HG03442 (cell line): ENCODE measurements around the gene SPAG17.

Experiments used
- ATAC-seq: cut with Tn5 transposase; IDR thresholded peaks from one replicate; pipeline ENCODE4 v1.9.1; 2021; ENCODE audit warnings: mild to moderate bottlenecking, moderate library complexity; ENCODE audit not compliant: unreplicated experiment

The SPAG17 gene

DNA sequence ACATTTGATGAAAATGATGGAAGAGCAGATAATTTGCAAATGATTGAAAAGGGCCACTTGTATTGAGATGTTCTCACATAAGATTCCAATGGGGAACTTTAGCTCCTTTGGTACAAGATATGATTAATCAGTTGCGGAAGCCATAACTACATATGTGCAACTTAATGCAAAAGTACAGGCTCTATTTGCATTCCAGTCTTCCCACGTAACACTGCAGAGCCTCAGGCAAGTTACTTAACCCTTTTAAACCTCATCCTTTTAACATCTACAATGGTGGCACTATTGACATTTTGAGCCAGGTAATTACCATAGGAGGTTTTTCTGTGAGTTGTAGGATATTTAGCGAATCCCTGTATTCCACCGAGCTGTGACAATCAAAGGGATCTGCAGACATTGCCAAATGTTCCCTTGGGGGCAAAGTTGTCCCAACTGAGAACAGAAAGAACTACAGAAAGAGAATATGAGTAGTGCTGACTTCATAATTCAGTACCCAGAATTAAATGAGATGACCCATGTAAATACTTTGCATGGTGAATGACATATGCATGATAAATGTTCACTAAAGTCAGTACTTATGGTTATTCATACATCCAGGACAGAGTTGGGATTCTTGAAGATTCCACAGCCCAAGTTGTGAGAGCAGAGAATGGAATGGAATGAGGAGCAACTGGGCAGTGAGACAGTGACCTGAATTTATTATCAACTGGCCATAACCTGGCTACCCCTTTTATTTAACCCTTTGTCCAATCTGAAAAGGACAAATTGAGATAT lies 62.6 kb downstream of the SPAG17 start:
- ATAC-seq = no peak

- ATAC-seq = no peak
These were observed 66.1 kb downstream of the SPAG17 start for GRCh38 chr1:118118873-118119463.

GRCh38 chr1:118118469-118118868 lies 66.6 kb downstream of the SPAG17 start:
- ATAC-seq = no peak

GRCh38 chr1:118117521-118117920 lies 67.5 kb downstream of the SPAG17 start:
- ATAC-seq = no peak

- no peak for ATAC-seq
These were observed 68.1 kb downstream of the SPAG17 start for GRCh38 chr1:118116909-118117308.

DNA sequence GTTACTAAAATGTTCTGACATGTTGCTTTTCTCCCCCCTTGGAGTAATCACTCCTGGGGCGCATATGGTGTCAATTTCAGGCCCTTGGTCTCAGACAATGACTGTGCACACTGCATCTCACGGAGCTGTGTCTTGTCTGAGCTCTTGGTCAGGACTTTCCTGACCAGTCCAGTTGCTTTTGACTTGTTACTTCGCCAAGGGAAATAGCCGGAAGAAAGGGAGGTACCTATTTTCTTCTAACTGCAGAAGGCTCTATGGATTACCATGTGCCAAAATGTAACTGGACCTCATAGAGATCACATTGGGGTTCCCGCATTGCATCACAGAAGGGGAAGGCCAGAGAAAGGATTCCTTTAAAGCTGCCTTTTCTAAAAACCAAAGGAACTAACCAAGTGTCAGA lies 68.6 kb downstream of the SPAG17 start:
- no peak for ATAC-seq

DNA sequence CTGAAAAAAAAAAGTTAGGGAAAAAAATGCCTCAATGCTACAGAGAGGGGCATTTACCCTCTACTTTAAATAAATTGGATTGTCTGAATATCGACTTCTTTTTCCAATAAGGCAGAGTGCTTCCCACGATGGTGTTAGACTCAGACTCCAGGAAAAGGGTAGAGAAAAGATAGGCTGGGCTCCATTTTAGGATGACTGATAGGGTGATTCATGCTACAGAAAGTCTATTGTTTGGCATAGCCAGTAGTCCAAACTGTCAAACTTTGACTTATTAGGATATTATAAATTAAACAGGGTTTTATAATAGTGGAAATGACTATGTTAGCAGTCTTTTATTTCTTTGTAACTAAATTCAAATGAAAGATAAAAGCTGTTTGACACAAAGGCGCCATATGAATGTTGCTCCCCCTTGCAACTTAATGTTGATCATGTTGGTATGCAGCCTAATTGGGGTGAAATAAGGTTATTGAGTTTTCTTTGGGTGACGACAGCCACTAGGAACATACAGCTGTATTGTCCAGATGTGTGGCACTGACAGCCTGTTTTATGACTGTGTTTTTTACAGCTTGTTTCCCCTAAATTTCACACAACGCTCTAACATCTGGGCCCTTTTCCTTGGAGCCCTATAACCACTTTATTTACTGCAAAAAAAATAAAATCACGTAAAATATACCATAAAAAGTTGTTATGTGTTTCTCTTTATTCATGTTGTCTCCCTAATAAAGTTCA lies 69.3 kb downstream of the SPAG17 start:
- no peak for ATAC-seq

DNA sequence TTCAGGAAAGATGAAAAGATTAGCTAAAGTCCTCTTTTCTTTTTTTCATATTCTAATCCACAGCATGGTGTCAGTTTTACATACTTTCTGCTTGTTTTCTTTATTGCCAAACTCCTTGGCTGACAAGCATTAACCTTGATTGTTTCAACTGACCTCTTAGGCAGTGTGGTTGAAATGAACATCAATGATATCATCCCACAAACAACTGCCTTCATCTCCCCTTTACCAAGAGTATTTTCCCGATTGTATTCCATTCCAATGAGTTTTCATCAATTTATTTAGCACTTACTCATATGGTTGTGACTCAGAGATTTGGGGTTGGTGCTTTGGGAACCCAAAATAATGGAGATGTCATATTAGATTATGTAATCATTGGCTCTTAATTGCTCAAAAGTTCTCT lies 71.8 kb downstream of the SPAG17 start:
- no peak for ATAC-seq

GRCh38 chr1:118110580-118110979 lies 74.4 kb downstream of the SPAG17 start:
- no peak for ATAC-seq

DNA sequence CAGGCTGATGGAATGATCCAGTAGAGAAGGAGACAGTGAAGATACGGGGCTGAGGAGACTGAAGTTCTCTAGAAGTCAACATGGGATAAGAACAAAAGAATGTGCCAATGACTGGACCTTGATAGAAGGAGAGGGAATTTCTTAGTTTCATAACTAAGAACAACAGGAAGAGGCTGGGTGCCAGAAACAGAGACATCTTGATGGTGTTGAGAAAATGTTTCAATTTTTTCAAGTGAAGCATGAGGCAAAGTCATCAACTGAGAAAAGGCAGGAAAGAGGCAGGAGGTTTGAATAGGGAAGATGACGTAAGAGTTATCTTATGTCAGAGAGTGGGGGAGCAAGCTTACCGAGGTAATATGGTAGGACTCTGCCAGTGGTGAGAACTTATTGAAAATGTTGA lies 80.1 kb downstream of the SPAG17 start:
- no peak for ATAC-seq

DNA sequence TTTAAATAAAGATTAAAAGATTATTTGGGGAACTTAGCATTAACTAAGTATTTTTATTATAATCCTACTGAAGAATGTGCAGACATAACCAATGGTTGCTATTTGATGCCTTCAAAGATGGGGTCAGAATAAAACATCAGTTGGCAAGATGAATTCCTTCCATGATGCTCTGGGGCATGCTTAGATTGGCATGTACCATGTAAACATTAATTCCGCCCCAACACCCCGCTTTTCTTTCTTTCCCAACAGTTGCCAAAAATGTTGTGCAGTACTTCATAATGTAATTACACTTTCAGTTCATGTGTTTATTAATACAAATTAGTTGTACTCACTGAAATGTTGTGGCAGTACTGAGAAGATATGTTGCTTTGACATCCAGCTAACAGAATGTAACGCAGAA lies 82.6 kb downstream of the SPAG17 start:
- ATAC-seq = no peak

- ATAC-seq = no peak
These were observed 83.0 kb downstream of the SPAG17 start for GRCh38 chr1:118101999-118102398.

DNA sequence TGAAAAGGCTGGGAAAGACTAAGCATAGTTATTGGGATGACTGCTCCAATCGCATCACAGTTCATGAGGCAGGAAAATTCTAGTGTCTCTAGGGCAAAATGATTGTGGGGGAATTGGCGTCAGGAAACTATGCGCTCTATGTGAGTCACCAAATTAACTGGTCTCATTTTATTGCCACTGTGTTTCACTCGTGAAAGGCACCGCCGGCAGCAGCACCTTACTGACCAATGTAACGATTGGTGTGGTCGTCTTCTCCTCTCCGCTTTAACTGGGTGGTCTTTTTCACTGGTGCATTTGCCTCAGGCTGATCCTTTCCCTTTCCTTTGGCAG lies 83.5 kb downstream of the SPAG17 start:
- ATAC-seq = no peak

- ATAC-seq = no peak
These were observed 84.1 kb downstream of the SPAG17 start for GRCh38 chr1:118100686-118101514.

GRCh38 chr1:118099686-118100085 lies 85.3 kb downstream of the SPAG17 start:
- ATAC-seq = no peak

GRCh38 chr1:118097622-118098348 lies 87.2 kb downstream of the SPAG17 start:
- ATAC-seq = no peak

DNA sequence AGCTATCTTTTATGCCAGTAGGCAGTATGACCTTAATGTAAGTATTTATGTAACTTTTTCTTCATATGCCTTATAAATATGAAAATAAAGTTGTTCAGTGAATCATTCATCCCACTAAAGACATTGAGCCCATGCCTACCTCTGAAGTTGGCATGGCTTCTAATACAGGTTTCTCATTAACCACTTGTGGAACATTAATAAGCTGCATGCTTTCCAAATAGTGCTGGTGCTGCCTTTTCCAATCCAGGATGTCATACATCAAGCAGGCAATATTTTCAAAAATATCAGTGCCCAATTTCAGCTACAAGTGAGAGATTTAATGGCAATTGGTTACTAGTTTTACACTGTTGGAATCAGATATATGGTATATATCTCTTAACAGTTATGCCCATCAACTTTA lies 92.0 kb downstream of the SPAG17 start:
- no peak for ATAC-seq

- no peak for ATAC-seq
These were observed 94.9 kb downstream of the SPAG17 start for GRCh38 chr1:118090130-118090529.

GRCh38 chr1:118085365-118085764 lies 99.7 kb downstream of the SPAG17 start:
- ATAC-seq = no peak

DNA sequence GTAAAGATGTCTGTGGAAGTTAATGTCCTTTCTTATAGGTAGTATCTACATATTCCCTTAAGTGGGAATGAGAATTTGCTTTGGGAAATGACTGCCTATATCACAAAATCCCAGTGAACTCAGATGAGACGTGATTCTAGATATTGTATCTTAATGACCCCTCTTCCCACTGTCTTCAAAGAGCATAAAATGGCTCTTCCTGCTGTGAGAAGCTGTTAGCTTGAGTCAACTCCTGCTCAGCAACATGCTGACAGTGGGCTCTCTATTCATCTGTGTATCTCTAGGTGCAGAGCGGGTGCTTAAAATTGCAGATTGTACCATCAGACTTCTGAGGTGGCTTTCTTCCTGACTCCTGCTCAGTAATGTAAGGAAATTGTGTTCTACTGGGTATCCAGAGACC lies 100.6 kb downstream of the SPAG17 start:
- no peak for ATAC-seq

GRCh38 chr1:118082984-118083383 lies 102.0 kb downstream of the SPAG17 start:
- ATAC-seq = no peak
